NCI-H1092 treated with DMSO at 0.1 percent for 48 hours (cell line): ENCODE results near the gene MYLIP.

ENCODE experiments used
- DNase-seq: peaks from one replicate; lab custom pipeline; 2025; lab: John Stamatoyannopoulos, UW

MYLIP gene

GRCh38 chr6:16108419-16108818, 20.5 kb upstream of the MYLIP start:
- no peak for DNase-seq

GRCh38 chr6:16108921-16109658, 19.8 kb upstream of the MYLIP start:
- no peak for DNase-seq

DNA sequence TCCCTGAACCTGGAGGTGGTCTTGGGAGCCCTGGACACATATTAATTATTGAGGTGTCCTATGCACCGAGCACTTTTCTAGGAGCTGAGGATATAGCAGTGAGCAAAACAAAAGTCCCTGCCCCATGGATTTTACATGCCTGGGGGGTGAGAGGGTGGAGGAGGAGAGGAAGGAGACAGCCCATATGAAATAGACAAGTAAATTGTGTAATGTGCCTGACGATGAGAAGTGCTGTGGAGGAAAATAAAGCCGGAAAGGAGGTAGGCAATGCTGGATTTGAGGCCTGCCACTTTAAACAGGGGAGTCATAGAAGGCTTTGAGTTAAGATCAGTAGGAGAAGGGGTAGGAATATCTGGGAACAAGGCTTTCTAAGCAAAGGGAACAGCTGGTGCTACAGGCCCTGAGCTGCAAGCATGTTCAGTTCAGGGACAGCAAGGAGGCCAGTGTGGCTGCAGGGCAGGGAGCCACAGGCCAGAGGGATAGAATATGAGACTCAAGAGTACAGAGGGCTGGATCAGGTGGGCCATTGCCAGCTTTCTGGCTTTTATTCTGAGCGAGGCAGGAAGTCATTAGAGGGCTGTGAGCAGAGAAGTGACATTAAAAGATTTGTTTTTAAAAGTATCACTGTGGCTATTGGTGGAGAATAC, 19.1 kb upstream of the MYLIP start:
- no peak for DNase-seq

DNA sequence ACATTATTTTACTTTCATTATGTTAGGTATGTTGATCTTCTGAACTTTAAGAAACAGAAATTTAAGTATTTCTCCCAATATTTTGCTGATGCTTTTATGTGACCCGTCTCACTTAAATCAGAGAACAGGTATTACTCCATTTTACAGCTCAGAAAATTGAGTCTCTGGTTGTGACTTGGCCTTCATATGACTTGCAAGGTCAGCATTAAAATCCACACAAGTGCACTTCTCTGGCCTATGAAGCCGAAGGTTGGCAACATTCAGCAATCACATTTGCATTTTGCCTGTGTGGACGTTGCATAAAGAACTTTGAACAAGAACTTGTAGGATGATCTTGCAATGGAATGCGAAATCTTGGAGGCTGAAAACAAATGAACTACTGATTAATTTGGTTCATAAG, 10.1 kb upstream of the MYLIP start:
- DNase-seq, result no peak

GRCh38 chr6:16121339-16121738, 7.5 kb upstream of the MYLIP start:
- DNase-seq, result no peak

DNA sequence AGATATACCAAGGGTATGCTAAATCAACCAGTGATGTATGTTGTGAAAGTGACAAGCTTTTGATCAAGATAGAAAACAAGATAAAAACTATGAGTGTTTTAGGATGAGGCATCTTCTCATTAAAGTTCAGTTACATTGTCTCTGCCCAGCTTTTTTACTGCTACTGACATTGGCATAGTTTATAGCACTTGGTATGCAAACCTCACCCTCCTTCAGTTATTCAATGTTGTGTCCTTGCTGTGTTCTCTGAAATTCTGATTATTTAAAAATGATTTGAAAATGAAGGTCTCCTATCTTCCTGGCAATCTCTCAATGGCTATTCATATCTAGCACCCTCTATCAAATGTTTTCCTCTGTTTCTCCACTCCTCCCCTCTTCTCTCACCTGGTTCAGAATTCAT, 6.7 kb upstream of the MYLIP start:
- no peak for DNase-seq

DNA sequence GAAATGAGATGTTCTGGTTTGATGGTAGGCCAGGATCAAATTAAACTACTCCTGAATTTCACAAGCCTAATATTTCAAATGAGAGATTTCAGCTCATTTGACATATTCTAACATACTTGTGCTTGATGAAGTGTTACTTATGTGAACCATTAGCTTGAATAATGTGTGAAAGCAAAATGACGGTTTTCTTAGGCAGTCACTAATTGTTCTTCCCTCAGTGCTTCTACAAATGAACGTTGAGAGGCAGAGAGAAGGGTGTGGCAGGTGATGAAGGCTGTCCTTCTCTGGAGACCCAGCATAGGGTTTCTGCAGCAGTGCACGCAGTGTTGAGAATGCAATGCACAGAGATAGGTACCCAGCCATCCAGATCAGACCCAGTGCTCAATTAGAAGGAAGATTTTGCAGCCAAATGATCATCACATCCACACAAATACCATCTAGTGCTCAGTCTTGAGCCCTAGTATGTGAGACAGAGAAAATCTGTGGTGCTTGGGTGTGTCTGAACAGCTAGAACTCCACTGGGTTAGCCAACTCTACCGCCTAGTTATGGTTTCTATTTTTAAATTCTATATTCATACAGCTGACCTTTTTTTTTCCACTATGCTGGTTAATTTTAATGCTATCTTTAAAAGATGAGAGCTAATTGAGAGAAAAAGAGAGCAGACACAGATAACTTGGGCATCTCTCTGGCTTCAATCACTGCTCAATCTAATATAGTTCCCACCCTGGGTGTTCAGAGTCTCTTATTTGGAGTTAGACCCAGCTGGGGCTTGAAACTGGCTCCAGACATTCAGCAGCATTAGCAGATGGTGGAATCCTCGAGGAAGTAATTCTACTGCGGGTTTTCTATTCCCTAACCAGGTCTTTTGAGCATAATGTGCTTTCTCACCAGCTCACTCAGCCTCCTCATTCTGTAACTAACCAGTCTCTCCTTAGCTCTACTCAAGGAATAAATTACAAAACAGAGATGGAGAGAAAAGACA, 4.4 kb upstream of the MYLIP start:
- no peak for DNase-seq

- no peak for DNase-seq
These were observed 2.8 kb upstream of the MYLIP start for GRCh38 chr6:16126056-16126455.

- DNase-seq, result no peak
These were observed 2.0 kb upstream of the MYLIP start for GRCh38 chr6:16126861-16127260.

DNA sequence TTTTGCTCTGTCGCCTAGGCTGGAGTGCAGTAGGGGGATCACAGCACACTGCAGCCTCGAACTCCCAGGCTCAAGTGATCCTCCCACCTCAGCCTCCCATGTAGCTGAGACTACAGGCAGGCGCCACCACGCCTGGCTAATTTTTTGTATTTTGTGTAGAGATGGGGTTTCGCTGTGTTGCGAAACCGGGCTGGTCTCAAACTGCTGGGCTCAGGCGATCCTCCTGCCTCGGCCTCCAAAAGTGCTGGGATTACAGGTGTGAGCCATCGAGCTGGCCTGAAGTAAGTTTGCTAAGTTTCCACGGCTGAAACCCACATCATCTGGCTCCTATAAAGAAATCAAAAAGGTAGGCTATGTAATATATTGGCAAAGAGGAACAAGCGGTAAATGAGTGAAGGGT, 1.4 kb upstream of the MYLIP start:
- DNase-seq, result no peak

GRCh38 chr6:16129623-16130401, 926 bp downstream of the MYLIP start:
- no peak for DNase-seq

DNA sequence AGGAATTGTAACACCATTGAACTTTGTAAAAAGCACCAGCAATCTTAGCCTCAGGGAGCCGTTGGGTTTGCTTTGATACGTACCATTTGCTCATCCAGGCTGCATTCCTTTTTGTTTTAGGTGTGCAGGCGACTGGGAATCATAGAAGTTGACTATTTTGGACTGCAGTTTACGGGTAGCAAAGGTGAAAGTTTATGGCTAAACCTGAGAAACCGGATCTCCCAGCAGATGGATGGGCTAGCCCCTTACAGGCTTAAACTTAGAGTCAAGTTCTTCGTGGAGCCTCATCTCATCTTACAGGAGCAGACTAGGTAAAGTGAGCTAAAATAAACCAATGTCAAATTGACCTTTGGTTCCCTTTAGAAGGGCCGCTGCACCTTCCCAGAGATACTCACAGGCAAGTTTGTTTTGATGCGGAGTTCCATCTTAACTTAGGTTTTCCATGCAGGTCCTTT, 1.6 kb downstream of the MYLIP start:
- no peak for DNase-seq

- DNase-seq, result no peak
These were observed 2.1 kb downstream of the MYLIP start for GRCh38 chr6:16130932-16131387.

GRCh38 chr6:16132909-16133308, 4.0 kb downstream of the MYLIP start:
- no peak for DNase-seq

GRCh38 chr6:16134430-16134829, 5.5 kb downstream of the MYLIP start:
- DNase-seq, result no peak

- no peak for DNase-seq
These were observed 6.2 kb downstream of the MYLIP start for GRCh38 chr6:16135066-16135465.

- no peak for DNase-seq
These were observed 7.2 kb downstream of the MYLIP start for GRCh38 chr6:16136091-16136490.

DNA sequence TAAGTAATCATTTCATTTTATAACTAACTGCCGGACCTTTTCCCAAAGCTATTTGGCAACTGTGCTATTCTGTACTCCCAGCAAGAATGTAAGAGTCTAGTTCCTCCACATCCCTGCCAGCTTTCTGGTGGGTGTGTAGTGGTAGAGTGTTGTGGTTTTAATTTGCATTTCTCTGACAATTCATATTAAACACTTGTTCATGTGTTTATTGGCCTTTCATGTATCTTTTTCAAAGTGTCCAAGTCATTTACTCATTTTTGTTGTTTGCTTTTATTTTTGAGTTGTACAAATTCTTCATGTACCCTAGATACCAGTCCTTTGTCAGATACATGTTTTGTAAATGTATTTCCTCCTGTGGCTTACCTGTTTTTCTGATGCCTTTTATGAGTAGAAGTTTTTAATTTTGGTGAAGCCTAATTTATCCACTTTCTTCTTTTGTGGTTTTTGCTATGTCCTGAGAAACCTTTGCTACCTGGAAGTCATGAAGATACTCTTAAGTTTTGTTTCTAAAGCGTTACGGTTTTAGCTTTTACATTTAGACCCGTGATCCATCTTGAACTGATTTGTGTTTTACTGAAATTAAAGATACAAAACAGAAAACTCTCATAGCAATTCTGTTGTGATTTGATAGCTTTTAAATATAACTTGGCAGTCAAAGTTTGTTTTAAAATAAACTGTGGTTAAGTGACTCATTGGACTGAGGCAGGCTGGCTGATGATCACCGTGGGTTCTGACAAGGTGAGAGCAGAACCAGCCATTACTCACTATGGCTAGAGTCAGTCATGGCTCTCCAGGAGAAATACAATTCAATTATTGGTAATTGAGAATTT, 8.0 kb downstream of the MYLIP start:
- no peak for DNase-seq

DNA sequence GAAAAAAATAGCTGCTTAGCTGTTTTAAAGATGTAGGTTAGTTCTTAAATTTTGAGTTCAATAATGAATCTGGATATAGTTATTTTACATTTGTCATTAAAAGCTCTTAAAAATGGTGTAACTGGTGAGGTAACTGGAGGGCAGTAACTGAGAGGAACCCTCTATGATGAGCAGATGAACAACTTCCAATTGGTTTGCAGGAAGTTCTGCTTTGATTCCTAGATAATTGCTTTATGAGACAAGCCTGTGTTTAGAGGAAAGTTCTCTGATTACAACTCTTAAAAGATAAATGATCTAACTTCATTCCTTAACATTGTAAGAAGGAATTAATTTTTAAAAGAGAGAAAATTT, 8.5 kb downstream of the MYLIP start:
- DNase-seq, result no peak

- DNase-seq, result no peak
These were observed 10.7 kb downstream of the MYLIP start for GRCh38 chr6:16139556-16139955.

DNA sequence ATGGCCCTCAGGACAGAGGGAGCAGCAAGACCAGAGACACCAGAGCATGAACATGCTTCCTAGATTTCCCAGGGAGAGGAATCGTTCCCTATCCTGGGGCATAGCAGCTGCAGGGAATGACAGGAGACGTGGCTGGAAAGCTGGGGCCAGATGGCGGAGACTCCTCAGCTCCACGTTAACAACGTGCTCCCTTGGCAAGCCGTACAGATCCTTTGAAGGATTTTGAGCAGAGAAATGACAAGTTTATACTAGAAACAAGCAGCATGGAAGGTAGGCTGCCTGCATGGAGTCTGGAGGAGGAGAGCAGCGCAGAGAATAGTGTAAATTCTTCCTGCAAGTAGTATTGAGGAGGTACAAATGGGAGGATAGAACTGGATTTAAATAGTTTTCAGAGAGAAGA, 11.7 kb downstream of the MYLIP start:
- no peak for DNase-seq
